Left colon (tissue), 2 donors: Measurements from ENCODE around the gene VCX. TPM values are rescaled to one million over a fixed set of nuclear protein-coding genes. Genes with fewer than 3 reads are reported as not detected.
"Not testable (repeated sequence)": the region's sequence is repeated elsewhere in the genome, so short reads cannot be mapped to it uniquely, and the experiment has no call there.

Experiments
- ATAC-seq: fragments of 200-7000 bp; cut with Tn5 transposase; one replicate; pipeline ENCODE4 v1.9.1; 2020; ENCODE audit warnings: mild to moderate bottlenecking, moderate library complexity
- DNase-seq, 2 donors: peaks; one replicate each; pipeline ENCODE4 v3.0.0-alpha.2; 2020
- intact Hi-C, 2 donors: fragments of 100-400 bp; cut with DNase I in 1 of 2; cut with micrococcal nuclease in 1 of 2; formaldehyde crosslinking; loops; one replicate each; pipeline versions ENCODE4 v1.11.2 to v1.14.0; 2022; cut with DNase I, micrococcal nuclease
- long read RNA-seq: library from polyadenylated mRNA; unstranded; transcript quantifications from one replicate; pipeline ENCODE4 v2.0.0, GENCODE V29; 2021
- total RNA-seq, 2 donors: library from RNA; stranded (reverse); fragmentation: NEBNext Ultra II Directional; extraction: Animal tissue kit (Norgen Biotek cat#: 25700); gene quantifications; one replicate each; pipeline ENCODE4 v1.2.1, GENCODE V29; 2021
- donor health status: DM: no; HTN: no; CAD: no.
- donor health status: DM: yes; HTN: yes; CAD: no.

Gene VCX
- not detected for total RNA-seq
- long read RNA-seq, result 0 reads

DNA sequence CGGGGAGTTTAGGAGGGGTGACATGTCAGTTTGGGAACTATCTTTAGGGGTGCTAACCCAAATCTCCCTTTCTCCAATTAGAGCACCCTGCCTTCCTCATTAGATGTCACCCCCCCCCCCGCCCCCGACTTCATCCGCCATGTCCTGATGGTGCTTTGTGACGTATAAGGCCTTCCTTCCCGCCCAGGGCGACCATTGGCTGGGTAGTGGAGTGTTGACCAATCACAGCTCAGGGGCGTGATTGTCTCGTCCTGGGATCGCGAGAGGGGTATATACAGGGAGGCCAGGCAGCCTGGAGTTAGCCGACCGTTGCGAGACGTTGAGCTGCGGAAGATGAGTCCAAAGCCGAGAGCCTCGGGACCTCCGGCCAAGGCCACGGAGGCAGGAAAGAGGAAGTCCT, at the start of gene VCX:
Gene VCX, plus strand, starts transcription at position 301 of the 400 bp plus-strand sequence. Its CDS starts 33 bp downstream, at position 334.
- intact Hi-C loops, ATAC-seq, DNase-seq: not testable (repeated sequence)

DNA sequence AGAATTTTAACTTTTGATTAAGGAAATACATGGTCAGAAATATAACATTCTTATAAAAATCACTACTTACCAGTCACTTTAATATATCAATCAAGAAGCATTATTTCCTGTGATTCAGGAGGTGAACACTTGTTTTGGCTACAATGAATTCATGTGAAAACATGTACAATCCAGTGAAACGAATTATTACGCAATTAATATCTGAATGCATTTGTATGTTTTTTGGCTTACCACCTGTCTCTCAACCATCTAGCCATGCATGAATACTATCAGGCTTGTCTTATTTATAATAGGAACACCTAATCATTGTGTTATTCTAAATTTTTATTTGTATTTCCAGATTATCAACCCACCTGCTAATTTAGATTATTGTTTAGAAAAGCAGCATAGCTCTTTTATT, 44.6 kb upstream of the VCX start:
- intact Hi-C loops, result no loop called here
- DNase-seq (no peak), ATAC-seq (no peak)

DNA sequence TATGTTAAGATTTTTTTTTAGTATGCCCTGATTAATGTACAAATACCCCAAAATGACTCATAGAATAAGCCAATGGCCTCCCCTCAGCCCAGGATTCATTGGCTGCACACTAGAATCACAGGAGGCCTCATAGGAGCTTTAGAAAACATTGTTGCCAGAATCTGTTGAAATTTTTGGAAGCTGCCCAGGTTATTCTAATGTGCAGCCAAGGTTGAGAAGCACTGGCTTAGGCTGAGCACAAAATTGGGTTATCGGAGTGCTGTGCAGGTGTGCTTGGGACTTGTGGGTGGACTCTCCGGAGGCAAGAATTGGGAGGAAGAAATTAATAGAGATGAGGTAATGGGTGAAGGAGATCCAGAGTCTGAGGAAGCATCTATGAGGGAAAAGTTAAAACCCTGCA, 41.3 kb upstream of the VCX start:
- intact Hi-C loops, result no loop called here

GRCh38 chrX:7815166-7815805, 27.7 kb upstream of the VCX start:
- intact Hi-C loops, result no loop called here
- DNase-seq, result no peak
- ATAC-seq, result no peak

More for the DNA sequence above, 41.3 kb upstream of the VCX start:
- ATAC-seq, result no peak
- DNase-seq, result no peak

DNA sequence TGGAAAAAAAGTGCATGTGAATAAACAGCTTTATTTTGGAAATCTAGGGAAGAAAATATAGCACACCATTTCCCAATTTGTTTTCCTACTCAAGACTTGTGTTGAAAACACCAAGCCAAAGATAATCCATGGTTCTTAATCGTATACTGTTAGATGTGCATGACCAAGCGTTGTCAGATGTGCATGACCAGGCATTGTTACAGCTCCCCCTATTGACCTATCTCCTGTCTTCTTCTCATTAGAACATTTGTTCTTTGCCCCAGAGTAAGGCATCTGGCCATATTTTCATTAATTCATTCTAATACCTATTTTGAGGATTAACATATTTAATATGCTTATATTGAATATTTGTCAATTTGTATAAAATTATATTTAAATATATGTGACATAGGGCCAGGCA, 14.4 kb upstream of the VCX start:
- no peak for DNase-seq
- ATAC-seq, result peak; percentile 68
- intact Hi-C loops, result no loop called here

GRCh38 chrX:7841084-7841805, 1.7 kb upstream of the VCX start:
- ATAC-seq (no peak), DNase-seq (no peak)
- intact Hi-C loops, result no loop called here

- DNase-seq (no peak), ATAC-seq (no peak)
- intact Hi-C loops, result no loop called here
Observed at GRCh38 chrX:7852166-7852565, 9.2 kb downstream of the VCX start.

- DNase-seq, result no peak
- no peak for ATAC-seq
- intact Hi-C loops, result no loop called here
Observed at GRCh38 chrX:7872042-7872441, 29.1 kb downstream of the VCX start.

GRCh38 chrX:7876957-7877356, 34.0 kb downstream of the VCX start:
- no peak for ATAC-seq
- intact Hi-C loops, result no loop called here
- no peak for DNase-seq

GRCh38 chrX:7889135-7889534, 46.2 kb downstream of the VCX start:
- intact Hi-C loops, result no loop called here
- no peak for DNase-seq
- ATAC-seq, result no peak

DNA sequence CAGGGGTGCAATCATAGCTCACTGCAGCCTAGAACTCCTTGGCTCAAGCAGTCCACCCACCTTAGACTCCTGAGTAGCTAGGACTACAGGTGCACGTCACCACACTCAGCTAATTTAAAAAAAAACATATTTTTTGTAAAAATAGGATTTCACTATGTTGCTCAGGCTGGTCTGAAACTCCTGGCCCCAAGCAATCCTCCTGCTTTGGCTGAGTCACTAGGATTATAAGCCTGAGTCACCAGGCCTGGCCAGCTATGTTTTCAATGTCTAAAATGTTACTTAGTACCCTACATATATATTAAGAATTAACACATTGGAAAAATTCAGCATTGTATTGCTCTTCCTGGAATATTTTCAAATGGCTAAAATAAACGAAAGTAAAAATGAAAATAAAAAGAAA, 46.7 kb downstream of the VCX start:
- no peak for ATAC-seq
- no peak for DNase-seq
- intact Hi-C loops, result no loop called here

DNA sequence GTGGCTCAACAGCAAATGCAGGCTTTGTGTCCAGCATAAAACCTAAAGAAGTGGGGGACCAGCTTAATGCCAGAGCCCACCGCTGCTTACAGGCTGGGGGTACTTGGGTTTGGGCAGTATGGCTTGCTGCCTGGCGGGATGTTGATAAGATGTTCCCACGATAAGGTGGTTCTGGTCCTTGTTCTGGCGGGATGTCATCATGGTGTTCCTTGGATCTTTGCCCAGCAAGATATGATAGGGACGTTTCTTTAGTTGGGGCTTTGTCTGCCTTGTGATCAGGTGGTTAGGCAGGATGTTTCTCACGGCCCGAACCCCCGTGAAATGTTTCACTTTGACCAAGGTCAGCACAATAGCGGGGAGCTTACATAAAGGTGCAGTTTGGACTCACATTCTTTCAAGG, 49.0 kb downstream of the VCX start:
- ATAC-seq, result no peak
- intact Hi-C loops, result no loop called here
- no peak for DNase-seq

Other genes starting within 250 kb of the VCX start
- 10 to 100 TPM; 31.0 to 35.0 TPM for gene PNPLA4, start 84.2 kb downstream of the VCX start, total RNA-seq